ENCODE data around the gene SLC9C1.
A peak's percentile ranks its signal among the peaks of the same experiment; 100 is the strongest.

The SLC9C1 gene

GRCh38 chr3:112293368-112294321 is at the start of gene SLC9C1:
Gene SLC9C1 (minus strand): TSS chr3:112294216. CDS start chr3:112286791, 7,425 bp downstream.
- in situ Hi-C loops (cut with HindIII; ENCODE audit: low pct_unique_long_range_greater_than_20kb, low sequenced_read_pairs): no loop called here
- DNase-seq (ENCODE audit: low read depth in 1 of 2, low spot score in 1 of 2): peak; percentile 23 to 79
- no peak for TF ChIP-seq JUND (IDR thresholded peaks at IDR 0.05; ENCODE audit: low read depth)

GRCh38 chr3:112341386-112341785 is 47.4 kb upstream of the SLC9C1 start:
- TF ChIP-seq JUND (IDR thresholded peaks at IDR 0.05; ENCODE audit: low read depth): no peak
- DNase-seq (ENCODE audit: low read depth in 1 of 2, low spot score in 1 of 2): no peak
- in situ Hi-C loops (cut with HindIII; ENCODE audit: low pct_unique_long_range_greater_than_20kb, low sequenced_read_pairs): no loop called here

GRCh38 chr3:112339609-112340008 is 45.6 kb upstream of the SLC9C1 start:
- in situ Hi-C loops (cut with HindIII; ENCODE audit: low pct_unique_long_range_greater_than_20kb, low sequenced_read_pairs): no loop called here
- TF ChIP-seq JUND (IDR thresholded peaks at IDR 0.05; ENCODE audit: low read depth): no peak
- no peak for DNase-seq (ENCODE audit: low read depth in 1 of 2, low spot score in 1 of 2)

- no peak for TF ChIP-seq JUND (IDR thresholded peaks at IDR 0.05; ENCODE audit: low read depth)
- in situ Hi-C loops (cut with HindIII; ENCODE audit: low pct_unique_long_range_greater_than_20kb, low sequenced_read_pairs): no loop called here
Observed at GRCh38 chr3:112339134-112339533, 45.1 kb upstream of the SLC9C1 start.

GRCh38 chr3:112338727-112339056 is 44.7 kb upstream of the SLC9C1 start:
- no peak for DNase-seq (ENCODE audit: low read depth in 1 of 2, low spot score in 1 of 2)
- TF ChIP-seq JUND (IDR thresholded peaks at IDR 0.05; ENCODE audit: low read depth): no peak
- in situ Hi-C loops (cut with HindIII; ENCODE audit: low pct_unique_long_range_greater_than_20kb, low sequenced_read_pairs): no loop called here

More at GRCh38 chr3:112339134-112339533, 45.1 kb upstream of the SLC9C1 start:
- no peak for DNase-seq (ENCODE audit: low read depth in 1 of 2, low spot score in 1 of 2)

- in situ Hi-C loops (cut with HindIII; ENCODE audit: low pct_unique_long_range_greater_than_20kb, low sequenced_read_pairs): no loop called here
- DNase-seq (ENCODE audit: low read depth in 1 of 2, low spot score in 1 of 2): no peak
- TF ChIP-seq JUND (IDR thresholded peaks at IDR 0.05; ENCODE audit: low read depth): no peak
Observed at GRCh38 chr3:112338021-112338726, 44.2 kb upstream of the SLC9C1 start.

- in situ Hi-C loops (cut with HindIII; ENCODE audit: low pct_unique_long_range_greater_than_20kb, low sequenced_read_pairs): no loop called here
- TF ChIP-seq JUND (IDR thresholded peaks at IDR 0.05; ENCODE audit: low read depth): no peak
- no peak for DNase-seq (ENCODE audit: low read depth in 1 of 2, low spot score in 1 of 2)
Observed at GRCh38 chr3:112335434-112335781, 41.4 kb upstream of the SLC9C1 start.

GRCh38 chr3:112334691-112335433 is 40.8 kb upstream of the SLC9C1 start:
- DNase-seq (ENCODE audit: low read depth in 1 of 2, low spot score in 1 of 2): no peak
- in situ Hi-C loops (cut with HindIII; ENCODE audit: low pct_unique_long_range_greater_than_20kb, low sequenced_read_pairs): no loop called here
- TF ChIP-seq JUND (IDR thresholded peaks at IDR 0.05; ENCODE audit: low read depth): no peak

GRCh38 chr3:112333381-112334317 is 39.6 kb upstream of the SLC9C1 start:
- no peak for TF ChIP-seq JUND (IDR thresholded peaks at IDR 0.05; ENCODE audit: low read depth)
- in situ Hi-C loops (cut with HindIII; ENCODE audit: low pct_unique_long_range_greater_than_20kb, low sequenced_read_pairs): no loop called here
- no peak for DNase-seq (ENCODE audit: low read depth in 1 of 2, low spot score in 1 of 2)

GRCh38 chr3:112333002-112333380 is 39.0 kb upstream of the SLC9C1 start, which contains the start of gene CD200:
Gene CD200 (plus strand): TSS chr3:112333156. CDS start chr3:112333213, 57 bp downstream.
- in situ Hi-C loops (cut with HindIII; ENCODE audit: low pct_unique_long_range_greater_than_20kb, low sequenced_read_pairs): no loop called here
- no peak for DNase-seq (ENCODE audit: low read depth in 1 of 2, low spot score in 1 of 2)
- no peak for TF ChIP-seq JUND (IDR thresholded peaks at IDR 0.05; ENCODE audit: low read depth)

- in situ Hi-C loops (cut with HindIII; ENCODE audit: low pct_unique_long_range_greater_than_20kb, low sequenced_read_pairs): no loop called here
- TF ChIP-seq JUND (IDR thresholded peaks at IDR 0.05; ENCODE audit: low read depth): no peak
- peak in 1 of 2 experiments; percentile 0 for DNase-seq (ENCODE audit: low read depth in 1 of 2, low spot score in 1 of 2)
Observed at GRCh38 chr3:112331851-112332250, 37.8 kb upstream of the SLC9C1 start.

Data from T47D (cell line).